Sigmoid colon (tissue), 7 donors: Measurements from ENCODE around the gene INSIG2. TPM values are rescaled to one million over a fixed set of nuclear protein-coding genes. Genes with fewer than 3 reads are reported as not detected.

Experiments used
- DNase-seq: peaks from one replicate; pipeline ENCODE4 v3.0.0-alpha.2; 2019
- H3K27ac ChIP-seq, 4 donors: fragments of 200-600 bp; sonication (generic); one replicate each; pipeline ENCODE4 v1.5.1; 2016 to 2019; ENCODE audit warnings: mild to moderate bottlenecking in 1 of 4
- H3K27me3 ChIP-seq, 3 donors: fragments of 200-600 bp; sonication (generic); one replicate each; pipeline ENCODE4 v1.5.1; 2019; ENCODE audit warnings: mild to moderate bottlenecking in 1 of 3
- H3K36me3 ChIP-seq, 4 donors: fragments of 200-600 bp; sonication (generic); one replicate each; pipeline ENCODE4 v1.5.1; 2016 to 2019
- H3K4me1 ChIP-seq, 4 donors: fragments of 200-600 bp; sonication (generic); one replicate each; pipeline ENCODE4 v1.5.1; 2017 to 2019
- H3K4me3 ChIP-seq, 4 donors: fragments of 200-600 bp; sonication (generic); one replicate each; pipeline ENCODE4 v1.5.1; 2017 to 2019; ENCODE audit warnings: mild to moderate bottlenecking in 2 of 4, moderate library complexity in 1 of 4
- H3K9me3 ChIP-seq, 4 donors: fragments of 200-600 bp in 3 of 4; sonication (generic) in 3 of 4; one replicate each; pipeline versions ENCODE4 v1.5.1 to v1.6.1; 2013 to 2019
- CTCF ChIP-seq, 4 experiments: fragments of 450-650 bp in 3 of 4; fragments of 200-600 bp in 1 of 4; IDR thresholded peaks; one replicate each; pipeline ENCODE4 v1.5.1; 2016 to 2019; ENCODE audit warnings: antibody characterized with exemption in 4 of 4, mild to moderate bottlenecking in 3 of 4, moderate library complexity in 2 of 4
- EP300 ChIP-seq, 4 donors: sonication (generic); formaldehyde crosslinking; IDR thresholded peaks; one replicate each; pipeline ENCODE4 v1.6.1; 2017; ENCODE audit warnings: antibody characterized with exemption in 4 of 4
- POLR2A ChIP-seq, 2 donors: fragments of 450-650 bp; IDR thresholded peaks; one replicate each; pipeline ENCODE4 v1.6.1; 2016; ENCODE audit warnings: antibody characterized with exemption in 2 of 2, mild to moderate bottlenecking in 2 of 2, moderate library complexity in 2 of 2
- POLR2AphosphoS5 ChIP-seq, 4 donors: sonication (generic); formaldehyde crosslinking; IDR thresholded peaks; one replicate each; pipeline ENCODE4 v1.6.1; 2017; ENCODE audit warnings: antibody characterized with exemption in 4 of 4
- WGBS, 2 donors: extraction: QIAGEN DNeasy Blood & Tissue Kit; methylation state at CpG; one replicate each; pipeline ENCODE4 v1.1.7; 2013; 5-methylcytosine and 5-hydroxymethylcytosine counted together
- intact Hi-C: fragments of 100-400 bp; cut with DNase I; formaldehyde crosslinking; loops from one replicate; pipeline ENCODE4 v1.15.1; 2023
- polyA plus RNA-seq, 3 donors: library from polyadenylated mRNA; stranded (reverse); fragments of 200-250 nt; gene quantifications; one replicate each; pipeline ENCODE4 v1.2.3, GENCODE V29; 2013
- total RNA-seq, 4 donors: library from RNA; depleted of rRNA; stranded (reverse); fragments of >200 nt; gene quantifications; one replicate each; pipeline ENCODE4 v1.1.0, GENCODE V29; 2016
- donor health status: healthy with polysubstance abuse.
- donor health status: Bipolar disorder and iron deficiency.
- donor health status: healthy.

Gene INSIG2
- total and polyA plus RNA-seq, 7 donors = 7.2 to 20.7 (median 15.2) TPM

- TF ChIP-seq CTCF (IDR thresholded peaks at IDR 0.05) (no peak), EP300 (IDR thresholded peaks at IDR 0.05) (no peak), POLR2AphosphoS5 (IDR thresholded peaks at IDR 0.05) (no peak), POLR2A (IDR thresholded peaks at IDR 0.05) (no peak)
- no peak overlapping the region for H3K27ac ChIP-seq
- H3K4me3 ChIP-seq = no peak overlapping the region
- WGBS, 2 donors = 73 to 81% methylated on average over 5 of the region's 5 CpGs
- intact Hi-C loops = no loop called here
- no peaks in the 10 kb centered on the region for H3K36me3 ChIP-seq
- DNase-seq = no peak
- H3K27me3 ChIP-seq = peaks cover 0 to 39% (median 5%) of the 10 kb centered on the region in 3 donors
- no peaks in the 10 kb centered on the region for H3K4me1 ChIP-seq
- no peaks in the 10 kb centered on the region for H3K9me3 ChIP-seq
Measured at GRCh38 chr2:118065015-118065706, 23.1 kb upstream of the INSIG2 start.

- DNase-seq = no peak
- Histone ChIP-seq H3K4me3 (no peak overlapping the region), H3K27ac (no peak overlapping the region), H3K9me3 (no peaks in the 10 kb centered on the region), H3K27me3 (peaks cover 0 to 34% (median 5%) of the 10 kb centered on the region in 3 donors), H3K4me1 (no peaks in the 10 kb centered on the region), H3K36me3 (no peaks in the 10 kb centered on the region)
- intact Hi-C loops = no loop called here
- 79 to 82% methylated on average over 8 of the region's 8 CpGs for WGBS, 2 donors
- TF ChIP-seq POLR2A (IDR thresholded peaks at IDR 0.05) (no peak), EP300 (IDR thresholded peaks at IDR 0.05) (no peak), POLR2AphosphoS5 (IDR thresholded peaks at IDR 0.05) (no peak), CTCF (IDR thresholded peaks at IDR 0.05) (no peak)
Measured at GRCh38 chr2:118065921-118066511, 22.3 kb upstream of the INSIG2 start.

DNA sequence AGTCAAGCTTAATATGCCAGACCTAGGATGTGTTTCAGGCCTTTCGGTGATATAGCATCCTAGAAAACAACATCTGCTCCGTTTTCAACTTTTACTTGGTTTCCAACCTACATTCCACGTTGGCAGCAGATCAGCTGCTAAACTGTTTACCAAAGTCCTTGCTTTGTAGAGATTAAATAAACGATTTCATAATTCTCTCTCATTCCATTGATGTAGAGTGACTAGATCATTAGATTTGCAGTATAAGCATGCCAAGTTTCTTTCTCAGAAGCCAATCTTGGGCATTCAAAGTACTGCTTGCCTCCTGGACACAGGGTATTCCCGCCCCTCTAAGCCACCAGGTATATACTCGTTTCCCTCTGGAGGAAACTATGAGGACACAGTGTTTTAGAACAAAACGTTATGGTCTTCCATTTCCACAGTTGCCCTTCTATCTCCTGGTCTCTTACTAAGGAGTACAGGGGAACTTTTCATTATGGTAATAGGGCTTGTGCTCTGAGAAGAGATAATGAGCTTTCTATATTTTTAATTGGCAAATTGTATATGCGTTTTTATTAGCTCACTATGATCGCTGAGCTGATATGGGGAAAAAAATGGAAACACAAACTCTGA, 10.5 kb upstream of the INSIG2 start:
- no peaks in the 10 kb centered on the region for H3K4me1 ChIP-seq
- no peaks in the 10 kb centered on the region for H3K36me3 ChIP-seq
- TF ChIP-seq POLR2A (IDR thresholded peaks at IDR 0.05) = no peak
- no peak for TF ChIP-seq EP300 (IDR thresholded peaks at IDR 0.05)
- TF ChIP-seq CTCF (IDR thresholded peaks at IDR 0.05) = no peak
- TF ChIP-seq POLR2AphosphoS5 (IDR thresholded peaks at IDR 0.05) = no peak
- no peaks in the 10 kb centered on the region for H3K27me3 ChIP-seq
- H3K27ac ChIP-seq = no peak overlapping the region
- H3K9me3 ChIP-seq = no peaks in the 10 kb centered on the region
- no peak for DNase-seq
- intact Hi-C loops = no loop called here
- H3K4me3 ChIP-seq = no peak overlapping the region
- 63 to 78% methylated on average over 9 of the region's 9 CpGs for WGBS, 2 donors

DNA sequence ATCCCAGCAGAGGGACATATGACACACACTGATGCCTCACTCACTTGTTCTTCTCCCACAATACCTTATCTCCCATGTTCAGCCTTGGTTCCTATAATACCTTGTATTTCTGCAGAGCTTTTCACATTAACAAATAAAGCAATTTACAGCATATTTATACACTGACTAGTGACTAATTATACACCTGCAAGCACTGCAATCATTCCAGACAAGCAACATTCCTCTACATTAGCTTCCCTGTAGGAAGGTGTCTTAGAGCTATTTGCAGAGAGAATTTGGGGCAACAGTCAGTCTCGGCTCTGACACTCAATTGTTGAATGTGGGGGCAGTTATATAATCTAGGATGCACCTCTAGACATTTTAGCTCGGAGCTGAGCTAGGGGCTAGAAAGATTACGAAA, 9.5 kb upstream of the INSIG2 start:
- Histone ChIP-seq H3K27me3 (no peaks in the 10 kb centered on the region), H3K4me1 (no peaks in the 10 kb centered on the region), H3K36me3 (no peaks in the 10 kb centered on the region), H3K4me3 (no peak overlapping the region), H3K27ac (no peak overlapping the region), H3K9me3 (no peaks in the 10 kb centered on the region)
- no peak for DNase-seq
- TF ChIP-seq POLR2AphosphoS5 (IDR thresholded peaks at IDR 0.05) = no peak
- no peak for TF ChIP-seq POLR2A (IDR thresholded peaks at IDR 0.05)
- no peak for TF ChIP-seq EP300 (IDR thresholded peaks at IDR 0.05)
- no peak for TF ChIP-seq CTCF (IDR thresholded peaks at IDR 0.05)
- WGBS, 2 donors = 56 to 60% methylated on average over 3 of the region's 3 CpGs
- intact Hi-C loops = no loop called here
